ENCODE data around the gene ZFHX3. TPM values are rescaled to one million over a fixed set of nuclear protein-coding genes. Genes with fewer than 3 reads are reported as not detected.

The ZFHX3 gene
- total and polyA plus RNA-seq, 9 of the 15 experiments (the other 6 are each of a cell fraction or from before 2014, with no cell fraction given), result 0.01 to 0.23 (median 0.06) TPM; not detected in 4

- no peak for TF ChIP-seq ZNF699 (CRISPR knock-in tag; IDR thresholded peaks at IDR 0.05; ENCODE audit: insufficient replicate concordance)
- no peak for TF ChIP-seq ZNF79 (CRISPR knock-in tag; IDR thresholded peaks at IDR 0.05; ENCODE audit: low read depth)
- TF ChIP-seq HNRNPUL1 (IDR thresholded peaks at IDR 0.05; ENCODE audit: low read length), result no peak
Observed at GRCh38 chr16:72838951-72839350, 209.0 kb downstream of the ZFHX3 start (continued).

- no peak overlapping the region for H2AFZ ChIP-seq (ENCODE audit: low read depth, low read length)
- H3K9me3 ChIP-seq (replicated peaks; ENCODE audit: control insufficient read depth, insufficient read depth, low read depth, low read length), result no peaks in the 10 kb centered on the region
- no peak for ATAC-seq
- no peak for FAIRE-seq
- H3K79me2 ChIP-seq (ENCODE audit: control insufficient read depth, insufficient read depth, low read length), result no peaks in the 10 kb centered on the region
- CTCF ChIA-PET (ENCODE audit: low intra/inter-chr PET ratio), result no interaction called here
- intact Hi-C loops (cut with micrococcal nuclease) (no loop called here), in situ Hi-C loops (cut with MboI) (no loop called here)
- no peaks in the 10 kb centered on the region for H3K36me3 ChIP-seq (ENCODE audit: control insufficient read depth, insufficient read depth, low read length)
- POLR2A ChIA-PET, result no interaction called here
- BruUV-seq (replicated peaks), result no TSS peak
- H3K4me1 ChIP-seq (replicated peaks in 1 of 2; ENCODE audit: control insufficient read depth in 2 of 2, insufficient read depth in 2 of 2, low read length in 2 of 2), result no peaks in the 10 kb centered on the region
- no peak for TF ChIP-seq SMARCC2 (IDR thresholded peaks at IDR 0.05; ENCODE audit: low read depth)
- no peak for TF ChIP-seq SMC3 (conservative IDR thresholded peaks at IDR 0.05; ENCODE audit: insufficient read depth, low read depth, low read length)
- TF ChIP-seq THRAP3 (IDR thresholded peaks at IDR 0.05; ENCODE audit: borderline replicate concordance), result no peak
- TF ChIP-seq E2F6 (IDR thresholded peaks at IDR 0.05; ENCODE audit: borderline replicate concordance in 1 of 2, extremely low read depth in 1 of 2, insufficient read depth in 1 of 2, insufficient read length in 1 of 2, low read depth in 1 of 2, low read length in 1 of 2, poor library complexity in 1 of 2, severe bottlenecking in 1 of 2), result no peak
- no peak for TF ChIP-seq ZBTB34 (CRISPR knock-in tag; IDR thresholded peaks at IDR 0.05)
- no peak for TF ChIP-seq SRSF3 (IDR thresholded peaks at IDR 0.05; ENCODE audit: insufficient read depth, low read length)
- no peak for TF ChIP-seq MBD2 (IDR thresholded peaks at IDR 0.05; ENCODE audit: borderline replicate concordance, low read depth)
- TF ChIP-seq FOXP1 (CRISPR knock-in tag; IDR thresholded peaks at IDR 0.05), result no peak
- TF ChIP-seq CHAMP1 (IDR thresholded peaks at IDR 0.05), result no peak
- no peak for TF ChIP-seq ZKSCAN1 (IDR thresholded peaks at IDR 0.05; ENCODE audit: low read depth, low read length)
- TF ChIP-seq HNRNPK (IDR thresholded peaks at IDR 0.05; ENCODE audit: low read depth, low read length, poor library complexity, severe bottlenecking), result no peak
- no peak overlapping the region for H3K27ac ChIP-seq (ENCODE audit: extremely low read depth, low read depth, low read length)
- DNase-seq (ENCODE audit: extremely low read depth in 1 of 4, low spot score in 3 of 4), result no peak
- no peaks in the 10 kb centered on the region for H4K20me1 ChIP-seq (replicated peaks; ENCODE audit: control insufficient read depth, insufficient read depth, low read length)
- no peak overlapping the region for H3K4me3 ChIP-seq
- no peaks in the 10 kb centered on the region for H3K9me1 ChIP-seq (ENCODE audit: control insufficient read depth, insufficient read depth, low read length)
- 46% methylated on average over 11 of the region's 11 CpGs for WGBS (ENCODE audit: insufficient coverage, low coverage, missing lambda C conversion rate)
- no peak overlapping the region for H3K4me2 ChIP-seq (ENCODE audit: insufficient read depth, low read length)
- no peak overlapping the region for H3K9ac ChIP-seq (ENCODE audit: insufficient read depth in 1 of 2, low read depth in 2 of 2, low read length in 2 of 2)
- H3K27me3 ChIP-seq (ENCODE audit: control insufficient read depth in 2 of 2, insufficient read depth in 2 of 2, low read length in 2 of 2), result peaks cover 19 to 32% of the 10 kb centered on the region in 2 experiments
Observed at GRCh38 chr16:72838586-72838910, 209.4 kb downstream of the ZFHX3 start.

Measured in K562 (cell line).